MM.1S (cell line): ENCODE data around the gene VPS13C.

ENCODE experiments used
- DNase-seq: peaks from one replicate; pipeline ENCODE4 v3.0.0-alpha.2; 2015
- H2AFZ ChIP-seq: fragments of 300-600 bp; sonication (generic); 2 replicates; pipeline ENCODE4 v1.6.0; 2016; ENCODE audit warnings: antibody characterized with exemption, low read length
- H3F3A ChIP-seq: fragments of 300-600 bp; sonication (generic); 2 replicates; pipeline ENCODE4 v1.6.1; 2016; ENCODE audit warnings: mild to moderate bottlenecking, antibody characterized with exemption, low read length, moderate library complexity, mixed read lengths; ENCODE audit not compliant: insufficient read depth
- H3K27ac ChIP-seq: fragments of 300-600 bp; sonication (generic); 2 replicates; pipeline ENCODE4 v1.5.1; 2016; ENCODE audit warnings: mild to moderate bottlenecking, low read length
- H3K27me3 ChIP-seq: fragments of 300-600 bp; sonication (generic); replicated peaks from 2 replicates; pipeline ENCODE4 v1.6.0; 2016; ENCODE audit warnings: low read length; ENCODE audit not compliant: insufficient read depth
- H3K36me3 ChIP-seq: fragments of 300-600 bp; sonication (generic); replicated peaks from 2 replicates; pipeline ENCODE4 v1.6.1; 2016; ENCODE audit warnings: mild to moderate bottlenecking, low read length, mixed read lengths; ENCODE audit not compliant: insufficient read depth
- H3K4me1 ChIP-seq: fragments of 300-600 bp; sonication (generic); 2 replicates; pipeline ENCODE4 v1.6.1; 2016; ENCODE audit warnings: low read length, mixed read lengths
- H3K4me2 ChIP-seq: fragments of 300-600 bp; sonication (generic); 2 replicates; pipeline ENCODE4 v1.6.0; 2016; ENCODE audit warnings: low read depth, low read length
- H3K4me3 ChIP-seq: fragments of 300-600 bp; sonication (generic); 2 replicates; pipeline ENCODE4 v1.5.1; 2016; ENCODE audit warnings: low read length, mixed read lengths
- H3K79me2 ChIP-seq: fragments of 300-600 bp; sonication (generic); 2 replicates; pipeline ENCODE4 v1.6.1; 2016; ENCODE audit warnings: mixed run types, low read length, mixed read lengths
- H3K9ac ChIP-seq: fragments of 300-600 bp; sonication (generic); 2 replicates; pipeline ENCODE4 v1.6.1; 2016; ENCODE audit warnings: low read length, mixed read lengths
- H3K9me2 ChIP-seq: fragments of 300-600 bp; sonication (generic); replicated peaks from 2 replicates; pipeline ENCODE4 v1.6.1; 2016; ENCODE audit warnings: mild to moderate bottlenecking, low read length, mixed read lengths; ENCODE audit not compliant: insufficient read depth
- H3K9me3 ChIP-seq: fragments of 300-600 bp; sonication (generic); replicated peaks from 2 replicates; pipeline ENCODE4 v1.6.1; 2016; ENCODE audit warnings: mild to moderate bottlenecking, low read length, mixed read lengths; ENCODE audit not compliant: insufficient read depth
- H4K20me1 ChIP-seq: fragments of 300-600 bp; sonication (generic); 2 replicates; pipeline ENCODE4 v1.6.1; 2016; ENCODE audit warnings: mild to moderate bottlenecking, low read length, moderate library complexity, mixed read lengths; ENCODE audit not compliant: insufficient read depth
- EZH2 ChIP-seq: fragments of 300-600 bp; sonication (generic); optimal IDR thresholded peaks from 2 replicates; pipeline ENCODE3; 2017; ENCODE audit warnings: low read depth, mild to moderate bottlenecking, antibody characterized with exemption, low read length, mixed read lengths
- EZH2phosphoT487 ChIP-seq: fragments of 300-600 bp; sonication (generic); IDR thresholded peaks from 2 replicates; pipeline ENCODE4 v1.6.1; 2018; ENCODE audit warnings: antibody characterized with exemption, low read length
- TF ChIP-seq, protein P1 (sequence below): fragments of 300-600 bp; sonication (generic); IDR thresholded peaks from 2 replicates; pipeline ENCODE4 v1.5.1; 2016; ENCODE audit warnings: antibody characterized with exemption, low read length, mixed read lengths

VPS13C gene

DNA sequence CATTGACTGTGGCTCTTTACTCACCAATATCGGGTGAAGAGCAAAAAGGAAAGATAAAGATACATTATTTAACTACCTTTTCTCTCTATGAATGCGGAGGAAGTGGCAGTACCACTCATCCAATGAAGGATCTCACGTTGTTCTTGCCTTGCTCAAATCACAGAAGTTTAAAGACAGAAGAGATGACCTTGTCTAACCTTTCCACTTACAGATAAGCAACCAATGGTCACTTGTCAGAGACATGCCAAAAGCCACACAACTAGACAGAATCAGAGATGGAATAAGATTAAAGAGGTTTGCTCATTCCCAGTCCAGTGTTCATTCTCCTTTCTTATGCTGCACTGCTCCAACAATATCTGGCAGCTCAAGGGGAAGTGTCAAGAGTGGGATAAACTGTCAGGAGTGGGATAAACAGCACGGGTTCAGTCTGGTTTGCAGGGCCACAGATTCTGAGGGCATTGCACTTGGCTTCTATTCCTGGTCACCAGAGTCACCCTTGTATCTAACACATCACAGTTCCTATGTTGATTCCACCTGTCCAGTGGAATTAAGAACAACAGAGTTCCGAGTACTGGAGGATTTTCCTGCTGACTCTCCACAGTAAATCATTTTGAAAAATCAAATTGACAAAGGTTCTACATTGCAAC lies 6.7 kb downstream of the VPS13C start:
- 0 out of 2 replicates have a peak, but pooled peaks cover 8% of the 10 kb centered on the region for H3K4me1 ChIP-seq
- no peak overlapping the region for H3K27ac ChIP-seq
- no peak overlapping the region for H2AFZ ChIP-seq
- no peak for TF ChIP-seq EZH2
- no peak for TF ChIP-seq EZH2phosphoT487
- TF ChIP-seq, protein P1, sequence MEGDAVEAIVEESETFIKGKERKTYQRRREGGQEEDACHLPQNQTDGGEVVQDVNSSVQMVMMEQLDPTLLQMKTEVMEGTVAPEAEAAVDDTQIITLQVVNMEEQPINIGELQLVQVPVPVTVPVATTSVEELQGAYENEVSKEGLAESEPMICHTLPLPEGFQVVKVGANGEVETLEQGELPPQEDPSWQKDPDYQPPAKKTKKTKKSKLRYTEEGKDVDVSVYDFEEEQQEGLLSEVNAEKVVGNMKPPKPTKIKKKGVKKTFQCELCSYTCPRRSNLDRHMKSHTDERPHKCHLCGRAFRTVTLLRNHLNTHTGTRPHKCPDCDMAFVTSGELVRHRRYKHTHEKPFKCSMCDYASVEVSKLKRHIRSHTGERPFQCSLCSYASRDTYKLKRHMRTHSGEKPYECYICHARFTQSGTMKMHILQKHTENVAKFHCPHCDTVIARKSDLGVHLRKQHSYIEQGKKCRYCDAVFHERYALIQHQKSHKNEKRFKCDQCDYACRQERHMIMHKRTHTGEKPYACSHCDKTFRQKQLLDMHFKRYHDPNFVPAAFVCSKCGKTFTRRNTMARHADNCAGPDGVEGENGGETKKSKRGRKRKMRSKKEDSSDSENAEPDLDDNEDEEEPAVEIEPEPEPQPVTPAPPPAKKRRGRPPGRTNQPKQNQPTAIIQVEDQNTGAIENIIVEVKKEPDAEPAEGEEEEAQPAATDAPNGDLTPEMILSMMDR = no peak
- no peaks in the 10 kb centered on the region for H3K9me3 ChIP-seq
- H3K79me2 ChIP-seq = peaks cover 85% of the 10 kb centered on the region
- H3K27me3 ChIP-seq = no peaks in the 10 kb centered on the region
- H3K4me2 ChIP-seq = no peak overlapping the region
- H3K9me2 ChIP-seq = no peaks in the 10 kb centered on the region
- no peak for DNase-seq
- no peak overlapping the region for H3K4me3 ChIP-seq
- H4K20me1 ChIP-seq = 0 out of 2 replicates have a peak, but pooled peaks cover 5% of the 10 kb centered on the region
- H3K9ac ChIP-seq = no peak overlapping the region
- H3K36me3 ChIP-seq = no peaks in the 10 kb centered on the region
- H3F3A ChIP-seq = 0 out of 2 replicates have a peak, but pooled peaks cover 8% of the 10 kb centered on the region

DNA sequence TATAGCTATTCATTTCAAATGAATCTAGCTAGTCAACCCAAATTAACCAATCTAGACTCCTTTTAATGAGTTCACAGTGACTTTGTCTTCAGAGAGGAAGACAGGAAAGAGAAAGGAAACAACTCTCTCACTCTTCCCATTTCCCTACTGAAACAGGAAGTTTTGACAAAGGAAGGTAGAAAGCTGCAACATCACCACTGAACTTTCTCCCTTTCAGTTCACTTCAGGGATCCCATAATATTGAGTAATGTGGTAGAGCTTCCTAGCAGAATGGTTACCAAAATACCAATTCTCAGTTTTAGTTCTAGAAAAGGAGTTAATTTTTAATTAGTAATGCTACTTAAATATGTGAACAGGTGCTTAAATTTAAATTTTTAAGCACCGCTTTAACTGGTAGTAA lies 7.5 kb downstream of the VPS13C start:
- 0 out of 2 replicates have a peak, but pooled peaks cover 5% of the 10 kb centered on the region for H4K20me1 ChIP-seq
- no peaks in the 10 kb centered on the region for H3K9me2 ChIP-seq
- H3K27me3 ChIP-seq = no peaks in the 10 kb centered on the region
- peaks cover 8% of the 10 kb centered on the region for H3K4me1 ChIP-seq
- H3F3A ChIP-seq = peaks cover 8% of the 10 kb centered on the region; the same call in 1 of the 2 replicates
- no peak overlapping the region for H3K4me3 ChIP-seq
- H2AFZ ChIP-seq = no peak overlapping the region
- H3K79me2 ChIP-seq = peaks cover 78% of the 10 kb centered on the region
- TF ChIP-seq EZH2 = no peak
- no peak for TF ChIP-seq EZH2phosphoT487
- TF ChIP-seq, protein P1 = no peak
- H3K36me3 ChIP-seq = no peaks in the 10 kb centered on the region
- no peak overlapping the region for H3K4me2 ChIP-seq
- DNase-seq = no peak
- H3K9ac ChIP-seq = no peak overlapping the region
- no peaks in the 10 kb centered on the region for H3K9me3 ChIP-seq
- no peak overlapping the region for H3K27ac ChIP-seq

DNA sequence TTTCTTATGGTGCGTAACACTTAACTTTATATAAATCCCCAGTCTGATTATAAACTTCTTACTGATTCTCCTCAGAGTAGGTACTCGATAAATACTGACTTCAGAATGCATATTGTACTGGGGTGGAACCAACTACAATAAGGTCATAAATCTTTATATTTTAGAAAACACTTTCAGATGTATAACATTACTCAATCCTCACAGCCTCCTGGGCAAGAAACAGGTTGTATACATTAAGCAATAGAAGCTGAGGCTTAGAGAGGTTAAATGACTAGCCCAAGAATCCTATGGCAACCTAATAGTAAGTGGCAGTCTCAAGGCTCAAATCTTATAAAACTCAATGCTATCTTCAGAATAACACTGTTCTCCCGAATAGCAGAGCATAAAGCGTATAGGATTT lies 9.1 kb downstream of the VPS13C start:
- H3K9ac ChIP-seq = no peak overlapping the region
- no peak overlapping the region for H3K4me3 ChIP-seq
- peaks cover 22% of the 10 kb centered on the region for H3F3A ChIP-seq
- peaks cover 76% of the 10 kb centered on the region for H3K79me2 ChIP-seq
- no peaks in the 10 kb centered on the region for H3K36me3 ChIP-seq
- no peaks in the 10 kb centered on the region for H3K27me3 ChIP-seq
- H4K20me1 ChIP-seq = 0 out of 2 replicates have a peak, but pooled peaks cover 5% of the 10 kb centered on the region
- H3K4me2 ChIP-seq = no peak overlapping the region
- no peak overlapping the region for H3K27ac ChIP-seq
- no peak overlapping the region for H2AFZ ChIP-seq
- peaks cover 14% of the 10 kb centered on the region for H3K4me1 ChIP-seq
- DNase-seq = no peak
- no peaks in the 10 kb centered on the region for H3K9me3 ChIP-seq
- TF ChIP-seq, protein P1 = no peak
- no peak for TF ChIP-seq EZH2phosphoT487
- TF ChIP-seq EZH2 = no peak
- no peaks in the 10 kb centered on the region for H3K9me2 ChIP-seq
